Left colon (tissue), 2 donors: Measurements from ENCODE around the gene NRG3. TPM values are rescaled to one million over a fixed set of nuclear protein-coding genes. Genes with fewer than 3 reads are reported as not detected.

Experiments used
- ATAC-seq: fragments of 200-7000 bp; cut with Tn5 transposase; one replicate; pipeline ENCODE4 v1.9.1; 2020; ENCODE audit warnings: mild to moderate bottlenecking, moderate library complexity
- DNase-seq, 2 donors: peaks; one replicate each; pipeline ENCODE4 v3.0.0-alpha.2; 2020
- intact Hi-C, 2 donors: fragments of 100-400 bp; cut with DNase I in 1 of 2; cut with micrococcal nuclease in 1 of 2; formaldehyde crosslinking; loops; one replicate each; pipeline versions ENCODE4 v1.11.2 to v1.14.0; 2022; cut with DNase I, micrococcal nuclease
- total RNA-seq, 2 donors: library from RNA; stranded (reverse); fragmentation: NEBNext Ultra II Directional; extraction: Animal tissue kit (Norgen Biotek cat#: 25700); gene quantifications; one replicate each; pipeline ENCODE4 v1.2.1, GENCODE V29; 2021
- donor health status: DM: no; HTN: no; CAD: no.
- donor health status: DM: yes; HTN: yes; CAD: no.

Gene NRG3
- total RNA-seq, 2 donors from 2014 or later = 0.11 to 0.18 TPM

- intact Hi-C loops = no loop called here
- DNase-seq = peak in 1 of 2 donors; percentile 5
- peak; percentile 100 for ATAC-seq
Observed at GRCh38 chr10:82242778-82243177, 367.8 kb downstream of the NRG3 start.

- DNase-seq (no peak), ATAC-seq (no peak)
- intact Hi-C loops = no loop called here
Observed at GRCh38 chr10:82245157-82245556, 370.2 kb downstream of the NRG3 start.

- intact Hi-C loops = no loop called here
- DNase-seq (no peak), ATAC-seq (no peak)
Observed at GRCh38 chr10:82245906-82246560, 371.0 kb downstream of the NRG3 start.

- intact Hi-C loops = no loop called here
- ATAC-seq (no peak), DNase-seq (no peak)
Observed at GRCh38 chr10:82249141-82249540, 374.1 kb downstream of the NRG3 start.

- ATAC-seq (no peak), DNase-seq (no peak)
- intact Hi-C loops = no loop called here
Observed at GRCh38 chr10:82251222-82251906, 376.4 kb downstream of the NRG3 start.

GRCh38 chr10:82252081-82252480, 377.1 kb downstream of the NRG3 start:
- ATAC-seq (no peak), DNase-seq (no peak)
- intact Hi-C loops = no loop called here

GRCh38 chr10:82254237-82254636, 379.2 kb downstream of the NRG3 start:
- intact Hi-C loops = no loop called here
- DNase-seq = no peak
- no peak for ATAC-seq

GRCh38 chr10:82256275-82256674, 381.3 kb downstream of the NRG3 start:
- intact Hi-C loops = no loop called here
- ATAC-seq = no peak
- DNase-seq = no peak

GRCh38 chr10:82266438-82266837, 391.4 kb downstream of the NRG3 start:
- no peak for ATAC-seq
- intact Hi-C loops = no loop called here
- DNase-seq = no peak

- ATAC-seq (no peak), DNase-seq (no peak)
- intact Hi-C loops = no loop called here
Observed at GRCh38 chr10:82267014-82267413, 392.0 kb downstream of the NRG3 start.

GRCh38 chr10:82267465-82267864, 392.5 kb downstream of the NRG3 start:
- no peak for ATAC-seq
- intact Hi-C loops = no loop called here

GRCh38 chr10:82267960-82268359, 393.0 kb downstream of the NRG3 start:
- ATAC-seq (no peak), DNase-seq (no peak)
- intact Hi-C loops = no loop called here

More at GRCh38 chr10:82267465-82267864, 392.5 kb downstream of the NRG3 start:
- DNase-seq = no peak

GRCh38 chr10:82277591-82277990, 402.6 kb downstream of the NRG3 start:
- intact Hi-C loops = no loop called here
- DNase-seq (no peak), ATAC-seq (no peak)

- ATAC-seq (peak; percentile 100), DNase-seq (peak in 1 of 2 donors; percentile 3)
- intact Hi-C loops = no loop called here
Observed at GRCh38 chr10:82278401-82279182, 403.6 kb downstream of the NRG3 start.

GRCh38 chr10:82282782-82283456, 407.9 kb downstream of the NRG3 start:
- no peak for ATAC-seq
- DNase-seq = no peak
- intact Hi-C loops = no loop called here

- intact Hi-C loops = no loop called here
- no peak for ATAC-seq
- DNase-seq = no peak
Observed at GRCh38 chr10:82284180-82284579, 409.2 kb downstream of the NRG3 start.

- intact Hi-C loops = no loop called here
- ATAC-seq (no peak), DNase-seq (no peak)
Observed at GRCh38 chr10:82288461-82288881, 413.5 kb downstream of the NRG3 start.

- DNase-seq (no peak), ATAC-seq (no peak)
- intact Hi-C loops = no loop called here
Observed at GRCh38 chr10:82289945-82290344, 415.0 kb downstream of the NRG3 start.

- ATAC-seq = no peak
- intact Hi-C loops = no loop called here
Observed at GRCh38 chr10:82294874-82295378, 419.9 kb downstream of the NRG3 start.

More at GRCh38 chr10:82294874-82295378, 419.9 kb downstream of the NRG3 start:
- no peak for DNase-seq
